HG02852 (cell line): ENCODE results near the gene USP47.

Source experiments
- ATAC-seq: cut with Tn5 transposase; IDR thresholded peaks from one replicate; pipeline ENCODE4 v1.9.1; 2021; ENCODE audit warnings: mild to moderate bottlenecking, moderate library complexity; ENCODE audit not compliant: unreplicated experiment

USP47 gene

GRCh38 chr11:11929920-11930319 lies 88.1 kb downstream of the USP47 start:
- ATAC-seq: no peak

GRCh38 chr11:11931461-11932055 lies 89.8 kb downstream of the USP47 start:
- no peak for ATAC-seq

GRCh38 chr11:11935536-11935935 lies 93.8 kb downstream of the USP47 start:
- no peak for ATAC-seq

GRCh38 chr11:11937433-11937832 lies 95.7 kb downstream of the USP47 start:
- ATAC-seq: no peak

- ATAC-seq: no peak
Observed at GRCh38 chr11:11937957-11938356, 96.2 kb downstream of the USP47 start.

- no peak for ATAC-seq
Observed at GRCh38 chr11:11940551-11940950, 98.8 kb downstream of the USP47 start.

- ATAC-seq: no peak
Observed at GRCh38 chr11:11942668-11943067, 100.9 kb downstream of the USP47 start.

GRCh38 chr11:11944444-11944843 lies 102.7 kb downstream of the USP47 start:
- no peak for ATAC-seq

GRCh38 chr11:11946180-11946579 lies 104.4 kb downstream of the USP47 start:
- no peak for ATAC-seq

- no peak for ATAC-seq
Observed at GRCh38 chr11:11946878-11947277, 105.1 kb downstream of the USP47 start.

- ATAC-seq: no peak
Observed at GRCh38 chr11:11947825-11948224, 106.1 kb downstream of the USP47 start.

GRCh38 chr11:11948242-11948947 lies 106.6 kb downstream of the USP47 start:
- no peak for ATAC-seq

- no peak for ATAC-seq
Observed at GRCh38 chr11:11949482-11949881, 107.7 kb downstream of the USP47 start.

- no peak for ATAC-seq
Observed at GRCh38 chr11:11952036-11952435, 110.3 kb downstream of the USP47 start.

- no peak for ATAC-seq
Observed at GRCh38 chr11:11956006-11956405, 114.2 kb downstream of the USP47 start.

GRCh38 chr11:11958403-11959231 lies 116.8 kb downstream of the USP47 start:
- no peak for ATAC-seq

GRCh38 chr11:11959601-11960000 lies 117.8 kb downstream of the USP47 start:
- no peak for ATAC-seq

GRCh38 chr11:11960687-11961086 lies 118.9 kb downstream of the USP47 start:
- no peak for ATAC-seq

GRCh38 chr11:11961399-11962028 lies 119.7 kb downstream of the USP47 start:
- ATAC-seq: no peak

GRCh38 chr11:11963067-11963466 lies 121.3 kb downstream of the USP47 start:
- ATAC-seq: no peak
